HCT116 (cell line): Measurements from ENCODE around the gene CACNA2D3. TPM values are rescaled to one million over a fixed set of nuclear protein-coding genes. Genes with fewer than 3 reads are reported as not detected.

Source experiments
- ATAC-seq: fragments of 200-7000 bp; cut with Tn5 transposase; 2 replicates; pipeline ENCODE4 v1.9.1; 2020; ENCODE audit warnings: mild to moderate bottlenecking, moderate library complexity
- BruUV-seq: library from RNA; stranded (reverse); fragments of 400-500 nt; replicated peaks from 2 replicates; lab custom pipeline; 2021; lab: Mats Ljungman, UMichigan
- CTCF ChIA-PET: fragments of 300-600 bp; sonication (Branson Sonifier 250); formaldehyde crosslinking; loops from one replicate; lab custom pipeline; 2021; ENCODE audit warnings: antibody characterized with exemption; lab: Charles Lee
- POLR2A ChIA-PET: fragments of 300-600, 350-600 bp; sonication (Branson Sonifier 250); formaldehyde crosslinking; loops from one replicate; lab custom pipeline; 2021; ENCODE audit warnings: antibody characterized with exemption; lab: Charles Lee
- RAD21 ChIA-PET, 2 experiments: fragments of 300-600 bp; sonication (Branson Sonifier 250); formaldehyde crosslinking; loops; one replicate each; lab custom pipeline; 2023; ENCODE audit warnings: low total read pairs in 2 of 2; ENCODE audit not compliant: uncharacterized antibody in 2 of 2, unreplicated experiment in 2 of 2, low non-redundant PET in 1 of 2; lab: Charles Lee
- DNase-seq: peaks from one replicate; pipeline ENCODE4 v3.0.0-alpha.2; 2010; ENCODE audit warnings: low read depth, low spot score
- H2AFZ ChIP-seq: fragments of 200-600 bp; shearing (Covaris generic), sonication (generic); 2 replicates; pipeline ENCODE4 v1.6.1; 2017; ENCODE audit warnings: low read depth, mixed run types, mixed read lengths, antibody characterized with exemption, low read length; ENCODE audit not compliant: poor library complexity, severe bottlenecking
- H3K27ac ChIP-seq: 2 replicates; pipeline ENCODE4 v1.5.1; 2012; ENCODE audit warnings: low read depth, low read length
- H3K27me3 ChIP-seq: fragments of 200-600 bp; sonication (generic); 2 replicates; pipeline ENCODE4 v1.6.1; 2016; ENCODE audit warnings: mixed run types, low read length, mixed read lengths; ENCODE audit not compliant: insufficient read depth
- H3K36me3 ChIP-seq, 2 experiments: fragments of 200-500 bp in 1 of 2; fragments of 200-600 bp in 1 of 2; sonication (Bioruptor generic) in 1 of 2; sonication (generic) in 1 of 2; 2 replicates each; pipeline versions ENCODE4 v1.5.1 to v1.6.1; 2014 to 2016; ENCODE audit warnings: low read length in 2 of 2, inconsistent platforms in 1 of 2, mixed read lengths in 1 of 2, mixed run types in 1 of 2; ENCODE audit not compliant: insufficient read depth in 2 of 2, control insufficient read depth in 1 of 2
- H3K4me1 ChIP-seq, 2 experiments: fragments of 200-600 bp in 1 of 2; sonication (generic) in 1 of 2; 2 replicates each; pipeline versions ENCODE4 v1.5.1 to v1.6.1; 2012 to 2017; ENCODE audit warnings: low read length in 2 of 2, inconsistent platforms in 1 of 2, mild to moderate bottlenecking in 1 of 2, mixed read lengths in 1 of 2, mixed run types in 1 of 2, moderate library complexity in 1 of 2; ENCODE audit not compliant: insufficient read depth in 2 of 2, control insufficient read depth in 1 of 2
- H3K4me2 ChIP-seq: fragments of 200-600 bp; sonication (generic); 2 replicates; pipeline ENCODE4 v1.6.1; 2017; ENCODE audit warnings: mixed run types, low read length, mixed read lengths
- H3K4me3 ChIP-seq, 2 experiments: fragments of 200-600 bp in 1 of 2; sonication (generic) in 1 of 2; replicated peaks in 1 of 2; 2 replicates each; pipeline ENCODE4 v1.5.1; 2011 to 2016; ENCODE audit warnings: low read length in 2 of 2, control low read depth in 1 of 2, low read depth in 1 of 2, mild to moderate bottlenecking in 1 of 2, mixed read lengths in 1 of 2, mixed run types in 1 of 2
- H3K79me2 ChIP-seq: fragments of 200-600 bp; sonication (generic); 2 replicates; pipeline ENCODE4 v1.6.1; 2017; ENCODE audit warnings: mild to moderate bottlenecking, mixed run types, low read length, moderate library complexity, mixed read lengths; ENCODE audit not compliant: insufficient read depth
- H3K9ac ChIP-seq: fragments of 200-600 bp; sonication (generic); 2 replicates; pipeline ENCODE4 v1.6.1; 2016; ENCODE audit warnings: low read length, mixed read lengths
- H3K9me2 ChIP-seq: fragments of 200-600 bp; sonication (generic), shearing (Covaris generic); 2 replicates; pipeline ENCODE4 v1.6.1; 2017; ENCODE audit warnings: mixed run types, mild to moderate bottlenecking, moderate library complexity; ENCODE audit not compliant: insufficient read depth
- H3K9me3 ChIP-seq, 2 experiments: fragments of 200-500 bp in 1 of 2; fragments of 200-600 bp in 1 of 2; sonication (Bioruptor generic) in 1 of 2; sonication (generic) in 1 of 2; 2 replicates each; pipeline ENCODE4 v1.6.1; 2014 to 2017; ENCODE audit warnings: low read length in 2 of 2, mixed read lengths in 2 of 2, inconsistent platforms in 1 of 2, low read depth in 1 of 2, mild to moderate bottlenecking in 1 of 2, mixed run types in 1 of 2, moderate library complexity in 1 of 2; ENCODE audit not compliant: control insufficient read depth in 1 of 2, insufficient read depth in 1 of 2
- H4K20me1 ChIP-seq: fragments of 200-600 bp; sonication (generic), shearing (Covaris generic); 2 replicates; pipeline ENCODE4 v1.6.1; 2017; ENCODE audit warnings: mixed run types, mild to moderate bottlenecking, moderate library complexity; ENCODE audit not compliant: insufficient read depth
- EGR1 ChIP-seq: IDR thresholded peaks from 2 replicates; pipeline ENCODE4 v1.6.1; 2012; ENCODE audit warnings: low read depth
- RAD21 ChIP-seq: IDR thresholded peaks from 2 replicates; pipeline ENCODE4 v1.6.1; 2012; ENCODE audit warnings: low read depth, mild to moderate bottlenecking
- REST ChIP-seq: IDR thresholded peaks from 2 replicates; pipeline ENCODE4 v1.6.1; 2012; ENCODE audit warnings: low read depth
- YY1 ChIP-seq: IDR thresholded peaks from 2 replicates; pipeline ENCODE4 v1.6.1; 2011; ENCODE audit warnings: low read length, low read depth, moderate library complexity, mild to moderate bottlenecking; ENCODE audit not compliant: insufficient replicate concordance; ENCODE audit errors: extremely low read depth
- ZFX ChIP-seq: fragments of 450-650 bp; IDR thresholded peaks from 2 replicates; pipeline ENCODE4 v1.6.1; 2017
- intact Hi-C: fragments of 100-400 bp; cut with micrococcal nuclease; formaldehyde crosslinking; loops from 2 replicates; pipeline ENCODE4 v1.10.0; 2022
- total RNA-seq: library from RNA; stranded (reverse); gene quantifications from one replicate; pipeline ENCODE4 v1.2.1, GENCODE V29; 2021; ENCODE audit not compliant: unreplicated experiment

Gene CACNA2D3
- total RNA-seq, 1 experiment from 2014 or later: 0.20 TPM

- no peak for TF ChIP-seq RAD21
- no peak for TF ChIP-seq YY1
Measured at GRCh38 chr3:54575618-54575960, 453.2 kb downstream of the CACNA2D3 start (continued).

- H2AFZ ChIP-seq: no peak overlapping the region
- ChIA-PET POLR2A (no interaction called here), RAD21 (no interaction called here), CTCF (no interaction called here)
- H3K4me2 ChIP-seq: no peak overlapping the region
- BruUV-seq: no TSS peak
- H3K9me3 ChIP-seq: peaks cover 0 to 3% of the 10 kb centered on the region in 2 experiments; a peak in 2 of 4 replicates
- DNase-seq (no peak), ATAC-seq (no peak)
- no peaks in the 10 kb centered on the region for H3K27me3 ChIP-seq
- no peaks in the 10 kb centered on the region for H3K36me3 ChIP-seq
- H4K20me1 ChIP-seq: no peaks in the 10 kb centered on the region
- H3K4me1 ChIP-seq: no peaks in the 10 kb centered on the region
- TF ChIP-seq REST (no peak), ZFX (no peak), EGR1 (no peak)
- no peak overlapping the region for H3K4me3 ChIP-seq
- H3K9ac ChIP-seq: no peak overlapping the region
- H3K79me2 ChIP-seq: no peaks in the 10 kb centered on the region
- intact Hi-C loops: no loop called here
- no peak overlapping the region for H3K27ac ChIP-seq
- no peaks in the 10 kb centered on the region for H3K9me2 ChIP-seq
Measured at GRCh38 chr3:54577313-54577712, 455.0 kb downstream of the CACNA2D3 start.
